Mammary epithelial cell (primary cell): ENCODE measurements around the gene FMN1.

ENCODE experiments used
- EZH2 ChIP-seq: IDR thresholded peaks from 2 replicates; pipeline ENCODE4 v1.6.1; 2012; ENCODE audit warnings: low read length, inconsistent platforms, borderline replicate concordance
- TF ChIP-seq, protein P1 (sequence below), 2 donors: IDR thresholded peaks in 1 of 2; conservative IDR thresholded peaks in 1 of 2; 2 replicates each; pipeline ENCODE4 v1.5.1; 2011 to 2012; ENCODE audit warnings: inconsistent platforms in 2 of 2, low read length in 2 of 2, mild to moderate bottlenecking in 2 of 2, control low read depth in 1 of 2, low read depth in 1 of 2; ENCODE audit not compliant: insufficient read depth in 1 of 2; ENCODE audit errors: extremely low read depth in 1 of 2

GRCh38 chr15:32965897-32966296, 228.6 kb downstream of the FMN1 start:
- TF ChIP-seq, protein P1, sequence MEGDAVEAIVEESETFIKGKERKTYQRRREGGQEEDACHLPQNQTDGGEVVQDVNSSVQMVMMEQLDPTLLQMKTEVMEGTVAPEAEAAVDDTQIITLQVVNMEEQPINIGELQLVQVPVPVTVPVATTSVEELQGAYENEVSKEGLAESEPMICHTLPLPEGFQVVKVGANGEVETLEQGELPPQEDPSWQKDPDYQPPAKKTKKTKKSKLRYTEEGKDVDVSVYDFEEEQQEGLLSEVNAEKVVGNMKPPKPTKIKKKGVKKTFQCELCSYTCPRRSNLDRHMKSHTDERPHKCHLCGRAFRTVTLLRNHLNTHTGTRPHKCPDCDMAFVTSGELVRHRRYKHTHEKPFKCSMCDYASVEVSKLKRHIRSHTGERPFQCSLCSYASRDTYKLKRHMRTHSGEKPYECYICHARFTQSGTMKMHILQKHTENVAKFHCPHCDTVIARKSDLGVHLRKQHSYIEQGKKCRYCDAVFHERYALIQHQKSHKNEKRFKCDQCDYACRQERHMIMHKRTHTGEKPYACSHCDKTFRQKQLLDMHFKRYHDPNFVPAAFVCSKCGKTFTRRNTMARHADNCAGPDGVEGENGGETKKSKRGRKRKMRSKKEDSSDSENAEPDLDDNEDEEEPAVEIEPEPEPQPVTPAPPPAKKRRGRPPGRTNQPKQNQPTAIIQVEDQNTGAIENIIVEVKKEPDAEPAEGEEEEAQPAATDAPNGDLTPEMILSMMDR (conservative IDR thresholded peaks at IDR 0.05 in 1 of 2, IDR thresholded peaks at IDR 0.05 in 1 of 2; ENCODE audit: extremely low read depth in 1 of 2, insufficient read depth in 1 of 2, low read depth in 1 of 2, low read length in 2 of 2), result no peak
- no peak for TF ChIP-seq EZH2
